Muscle of leg (tissue), 11 donors: ENCODE results near the gene LCE3D. TPM values are rescaled to one million over a fixed set of nuclear protein-coding genes. Genes with fewer than 3 reads are reported as not detected.
"Not testable (repeated sequence)": the region's sequence is repeated elsewhere in the genome, so short reads cannot be mapped to it uniquely, and the experiment has no call there.

Experiments used
- DNase-seq: peaks from one replicate; pipeline ENCODE4 v3.0.0; 2013
- H3K27ac ChIP-seq: one replicate; pipeline ENCODE4 v1.5.1; 2013; ENCODE audit warnings: mild to moderate bottlenecking, low read length, control low read depth
- H3K27me3 ChIP-seq: one replicate; pipeline ENCODE4 v1.6.1; 2013; ENCODE audit warnings: low read length; ENCODE audit not compliant: control insufficient read depth, insufficient read depth
- H3K36me3 ChIP-seq: one replicate; pipeline ENCODE4 v1.6.1; 2013; ENCODE audit warnings: low read length; ENCODE audit not compliant: control insufficient read depth, insufficient read depth
- H3K4me1 ChIP-seq: one replicate; pipeline ENCODE4 v1.6.1; 2013; ENCODE audit warnings: low read length; ENCODE audit not compliant: control insufficient read depth, insufficient read depth
- H3K4me3 ChIP-seq: one replicate; pipeline ENCODE4 v1.5.1; 2013; ENCODE audit warnings: low read length, control low read depth
- H3K9me3 ChIP-seq: replicated peaks from 2 replicates; pipeline ENCODE4 v1.6.1; 2013; ENCODE audit warnings: low read depth, low read length; ENCODE audit not compliant: control insufficient read depth
- WGBS: methylation state at CpG from one replicate; pipeline ENCODE4 v1.1.5; 2013; ENCODE audit warnings: missing lambda C conversion rate; ENCODE audit not compliant: insufficient coverage; 5-methylcytosine and 5-hydroxymethylcytosine counted together
- polyA plus RNA-seq, 8 donors: library from polyadenylated mRNA; unstranded; fragments of 120-200 nt; gene quantifications; one replicate each; pipeline versions ENCODE4 v1.2.1 to v1.2.3, GENCODE V29; 2013; ENCODE audit warnings: inconsistent platforms in 1 of 8, low replicate concordance in 1 of 8; ENCODE audit not compliant: insufficient read length in 8 of 8, insufficient read depth in 1 of 8
- total RNA-seq: library from RNA; stranded (reverse); fragments of 120-200 nt; gene quantifications from one replicate; pipeline ENCODE4 v1.2.4, GENCODE V29; 2013

The LCE3D gene
- total and polyA plus RNA-seq, 9 donors: not detected

GRCh38 chr1:152579526-152579925 is 790 bp downstream of the LCE3D start:
- not testable (repeated sequence) for H3K9me3 ChIP-seq, H3K4me3 ChIP-seq, H3K36me3 ChIP-seq, H3K4me1 ChIP-seq, H3K27me3 ChIP-seq, DNase-seq, H3K27ac ChIP-seq
- 96% methylated on average over 7 of the region's 9 CpGs for WGBS

DNA sequence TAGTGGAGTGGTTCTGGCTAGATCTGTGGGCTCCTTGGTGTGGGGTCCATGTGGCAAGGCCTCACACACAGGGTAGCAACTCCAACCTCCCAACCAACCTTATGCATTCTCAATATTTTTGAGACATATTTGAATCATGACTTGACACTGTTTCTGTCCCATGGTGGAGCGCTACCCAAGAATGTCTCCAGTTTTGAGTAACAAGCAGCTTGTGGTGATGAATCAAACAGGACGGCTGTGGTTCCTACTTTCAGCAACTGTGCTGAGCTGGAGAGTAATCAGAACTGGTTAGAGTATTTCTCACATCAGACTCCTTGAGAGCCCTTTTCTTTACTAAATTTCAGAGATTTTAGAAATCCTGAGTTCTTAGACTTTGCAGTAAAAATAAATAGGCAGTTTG is 3.1 kb downstream of the LCE3D start:
- no peaks in the 10 kb centered on the region for H3K27me3 ChIP-seq
- no CpG with 5 or more reads among the region's 2 CpGs for WGBS
- H3K27ac ChIP-seq: no peak overlapping the region
- peaks cover 6% of the 10 kb centered on the region for H3K9me3 ChIP-seq
- no peak overlapping the region for H3K4me3 ChIP-seq
- no peaks in the 10 kb centered on the region for H3K36me3 ChIP-seq
- DNase-seq: no peak
- no peaks in the 10 kb centered on the region for H3K4me1 ChIP-seq

- H3K36me3 ChIP-seq: no peaks in the 10 kb centered on the region
- 63% methylated on average over 1 of the region's 1 CpG for WGBS
Measured at GRCh38 chr1:152566681-152567080, 13.6 kb downstream of the LCE3D start, which contains the start of gene LCE3E. Gene LCE3E, minus strand, starts transcription at chr1:152566780. Its CDS starts 572 bp downstream, at chr1:152566208.

DNA sequence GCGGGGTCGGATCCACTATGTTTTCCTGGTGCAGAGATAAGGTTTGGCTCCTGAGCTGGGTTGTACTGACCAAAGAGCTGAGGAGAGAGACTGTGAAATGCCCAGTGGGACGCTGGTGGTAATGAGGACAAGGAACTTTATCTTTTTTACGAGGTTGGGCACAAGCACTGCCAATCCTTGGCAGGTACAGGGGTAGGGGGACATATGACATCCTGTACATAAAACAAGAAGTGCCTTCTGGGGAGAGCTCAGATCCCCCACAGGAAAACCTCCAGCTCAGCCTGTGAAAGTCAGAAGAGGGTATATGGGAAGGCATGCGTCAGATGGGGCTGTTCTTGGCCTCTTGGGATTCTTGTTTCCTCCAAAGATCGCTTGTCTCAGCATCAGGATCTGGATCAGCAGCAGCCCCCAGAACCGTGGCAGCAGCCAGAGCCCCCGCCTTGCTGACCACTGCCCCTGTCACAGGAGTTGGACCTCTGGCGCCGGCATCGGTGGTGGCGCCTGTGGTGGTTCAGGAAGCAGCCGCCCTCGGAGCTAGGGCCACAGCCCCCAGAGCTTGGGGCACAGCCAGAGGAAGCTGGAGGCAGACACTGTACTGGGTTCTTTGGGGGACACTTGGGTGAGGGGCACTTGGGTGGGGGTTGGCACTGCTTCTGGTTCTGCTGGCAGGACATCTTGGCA is 14.6 kb downstream of the LCE3D start:
- no peaks in the 10 kb centered on the region for H3K4me1 ChIP-seq
- DNase-seq: no peak
- H3K36me3 ChIP-seq: no peaks in the 10 kb centered on the region
- H3K27ac ChIP-seq: no peak overlapping the region
- no peaks in the 10 kb centered on the region for H3K27me3 ChIP-seq
- peaks cover 11% of the 10 kb centered on the region for H3K9me3 ChIP-seq
- no peak overlapping the region for H3K4me3 ChIP-seq
- 68% methylated on average over 5 of the region's 14 CpGs for WGBS

More at GRCh38 chr1:152566681-152567080, 13.6 kb downstream of the LCE3D start, which contains the start of gene LCE3E:
- H3K27ac ChIP-seq: no peak within 1 kb of the TSS
- peaks cover 9% of the 10 kb centered on the region for H3K9me3 ChIP-seq
- H3K4me1 ChIP-seq: no peaks in the 10 kb centered on the region
- no peak within 1 kb of the TSS for H3K4me3 ChIP-seq
- no peak for DNase-seq
- no peaks in the 10 kb centered on the region for H3K27me3 ChIP-seq

GRCh38 chr1:152565115-152565514 is 15.2 kb downstream of the LCE3D start:
- Histone ChIP-seq H3K36me3 (no peaks in the 10 kb centered on the region), H3K4me1 (no peaks in the 10 kb centered on the region), H3K4me3 (no peak overlapping the region), H3K9me3 (peaks cover 11% of the 10 kb centered on the region), H3K27me3 (no peaks in the 10 kb centered on the region), H3K27ac (no peak overlapping the region)
- 60% methylated on average over 1 of the region's 2 CpGs for WGBS
- no peak for DNase-seq

DNA sequence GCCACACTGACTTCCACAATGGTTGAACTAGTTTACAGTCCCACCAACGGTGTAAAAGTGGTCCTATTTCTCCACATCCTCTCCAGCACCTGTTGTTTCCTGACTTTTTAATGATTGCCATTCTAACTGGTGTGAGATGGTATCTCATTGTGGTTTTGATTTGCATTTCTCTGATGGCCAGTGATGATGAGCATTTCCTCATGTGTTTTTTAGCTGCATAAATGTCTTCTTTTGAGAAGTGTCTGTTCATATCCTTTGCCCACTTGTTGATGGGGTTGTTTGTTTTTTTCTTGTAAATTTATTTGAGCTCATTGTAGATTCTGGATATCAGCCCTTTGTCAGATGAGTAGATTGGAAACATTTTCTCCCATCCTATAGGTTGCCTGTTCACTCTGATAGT is 32.0 kb downstream of the LCE3D start:
- WGBS: no CpG with 5 or more reads among the region's 1 CpG
- H3K27me3 ChIP-seq, DNase-seq, H3K27ac ChIP-seq, H3K9me3 ChIP-seq, H3K36me3 ChIP-seq, H3K4me3 ChIP-seq, H3K4me1 ChIP-seq: not testable (repeated sequence)

DNA sequence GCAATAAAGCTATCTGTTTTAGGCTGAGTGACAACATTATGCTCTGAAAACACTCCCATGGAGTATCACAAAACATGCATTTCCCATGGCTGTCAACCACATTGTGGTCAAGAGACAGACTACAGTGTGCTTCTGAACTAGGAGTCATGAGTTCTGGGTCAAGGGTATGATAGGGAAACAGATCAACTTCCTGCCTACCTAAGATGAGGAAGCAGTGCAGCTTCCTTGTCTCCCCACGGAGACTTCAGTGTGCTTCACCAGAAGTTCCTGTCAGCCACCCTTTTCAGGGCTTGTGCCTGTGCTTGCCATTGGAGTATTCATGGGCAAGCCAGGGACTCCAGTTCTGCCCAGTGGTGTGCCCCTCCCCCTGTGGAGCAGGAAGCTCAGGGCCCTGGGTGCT is 33.6 kb downstream of the LCE3D start:
- WGBS: 58% methylated on average over 1 of the region's 1 CpG
- no peaks in the 10 kb centered on the region for H3K36me3 ChIP-seq
- no peaks in the 10 kb centered on the region for H3K4me1 ChIP-seq
- H3K4me3 ChIP-seq: no peak overlapping the region
- DNase-seq: no peak
- H3K27ac ChIP-seq: no peak overlapping the region
- peaks cover 9% of the 10 kb centered on the region for H3K9me3 ChIP-seq
- H3K27me3 ChIP-seq: no peaks in the 10 kb centered on the region

DNA sequence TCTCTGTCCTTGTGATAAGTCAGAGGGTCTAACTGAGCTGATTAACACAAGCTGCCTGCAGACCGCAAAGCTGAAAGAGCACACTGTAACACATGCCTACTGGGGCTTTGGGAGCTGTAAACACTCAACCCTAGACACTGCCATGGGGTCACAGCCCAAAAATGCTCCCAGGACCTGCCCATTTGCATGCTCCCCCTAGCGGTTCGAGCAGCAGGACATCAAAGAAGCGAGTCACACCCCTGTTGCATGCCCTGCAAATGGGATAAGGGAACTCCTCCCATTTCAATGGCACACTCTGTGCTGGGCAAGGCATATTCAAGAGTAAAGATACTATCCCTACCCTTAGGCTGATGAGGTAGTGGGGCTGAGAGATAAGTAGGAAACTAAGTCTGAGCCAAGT is 36.5 kb downstream of the LCE3D start:
- Histone ChIP-seq H3K9me3 (peaks cover 9% of the 10 kb centered on the region), H3K4me3 (no peak overlapping the region), H3K27me3 (no peaks in the 10 kb centered on the region), H3K36me3 (no peaks in the 10 kb centered on the region), H3K27ac (no peak overlapping the region), H3K4me1 (no peaks in the 10 kb centered on the region)
- 33% methylated on average over 2 of the region's 4 CpGs for WGBS
- DNase-seq: no peak

DNA sequence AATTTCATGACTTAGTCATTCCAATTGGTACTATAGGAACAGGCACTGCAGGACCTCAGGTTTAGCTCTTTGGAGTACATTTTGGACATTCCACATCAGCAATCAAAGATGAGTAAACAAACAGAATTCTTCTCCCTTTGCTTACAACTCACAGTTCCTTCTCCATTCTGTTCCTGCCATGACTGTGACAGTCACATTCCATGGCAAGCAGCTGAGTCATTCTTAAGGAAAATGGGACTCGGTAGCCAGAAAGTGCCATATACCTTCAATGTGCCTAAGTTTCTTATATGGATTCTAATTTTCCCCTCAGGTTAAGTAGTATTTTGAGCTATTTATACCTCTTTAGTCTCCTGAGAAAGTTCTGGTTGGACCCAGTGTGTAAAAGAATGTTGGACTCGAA is 40.4 kb downstream of the LCE3D start:
- H3K9me3 ChIP-seq: peaks cover 2% of the 10 kb centered on the region
- H3K27ac ChIP-seq: no peak overlapping the region
- H3K4me1 ChIP-seq: no peaks in the 10 kb centered on the region
- no peak for DNase-seq
- WGBS: no CpG with 5 or more reads among the region's 2 CpGs
- H3K4me3 ChIP-seq: no peak overlapping the region
- no peaks in the 10 kb centered on the region for H3K36me3 ChIP-seq
- no peaks in the 10 kb centered on the region for H3K27me3 ChIP-seq

DNA sequence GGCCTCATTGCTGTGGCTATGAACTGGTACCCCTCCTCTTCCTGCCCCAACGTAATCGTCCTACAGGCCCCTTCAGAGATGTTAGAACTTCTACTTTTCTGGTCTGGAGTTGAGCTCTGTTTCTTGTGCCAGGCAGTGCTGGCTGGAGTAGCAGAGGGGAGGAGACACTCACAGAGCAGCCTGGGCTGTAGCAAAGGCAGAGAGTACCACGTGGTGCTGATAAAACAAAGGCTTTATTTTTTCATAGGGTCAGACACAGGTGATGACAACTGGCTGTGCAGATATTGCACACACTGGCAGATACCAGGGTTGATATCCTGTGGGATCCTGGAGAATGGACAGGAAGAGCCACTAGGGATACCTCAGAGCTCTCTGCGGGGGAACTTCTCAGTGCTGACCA is 42.8 kb downstream of the LCE3D start:
- Histone ChIP-seq H3K4me3 (no peak overlapping the region), H3K27ac (no peak overlapping the region), H3K4me1 (no peaks in the 10 kb centered on the region), H3K9me3 (no peaks in the 10 kb centered on the region), H3K36me3 (no peaks in the 10 kb centered on the region), H3K27me3 (no peaks in the 10 kb centered on the region)
- no peak for DNase-seq
- WGBS: 66% methylated on average over 2 of the region's 4 CpGs

DNA sequence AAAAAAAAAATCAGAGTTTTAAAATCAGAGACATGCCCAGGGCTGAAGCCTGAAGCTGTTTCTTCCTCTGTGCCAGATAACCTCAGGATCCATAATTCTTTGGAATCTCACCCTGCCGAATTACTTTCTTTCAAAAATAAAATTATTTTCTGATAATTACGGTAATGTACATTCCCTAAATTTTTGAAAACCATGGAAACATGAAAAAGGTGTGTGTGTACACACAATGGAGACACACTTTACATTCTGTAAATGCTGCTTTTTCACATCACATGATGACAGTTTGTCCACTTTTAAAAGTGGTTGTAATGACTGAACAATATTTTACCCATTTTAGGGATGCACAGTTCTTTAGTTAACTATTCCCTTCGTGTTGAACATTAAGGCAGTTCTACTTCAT is 44.5 kb downstream of the LCE3D start:
- H3K27ac ChIP-seq: no peak overlapping the region
- H3K4me1 ChIP-seq: no peaks in the 10 kb centered on the region
- DNase-seq: no peak
- H3K36me3 ChIP-seq: no peaks in the 10 kb centered on the region
- H3K9me3 ChIP-seq: peaks cover 3% of the 10 kb centered on the region
- H3K27me3 ChIP-seq: no peaks in the 10 kb centered on the region
- H3K4me3 ChIP-seq: no peak overlapping the region
- no CpG with 5 or more reads among the region's 3 CpGs for WGBS
